ENCODE results near the gene ZG16B.

The ZG16B gene

GRCh38 chr16:2871926-2872325 lies 41.8 kb downstream of the ZG16B start:
- no peak for DNase-seq

GRCh38 chr16:2874032-2874911 lies 44.2 kb downstream of the ZG16B start:
- DNase-seq, result no peak

DNA sequence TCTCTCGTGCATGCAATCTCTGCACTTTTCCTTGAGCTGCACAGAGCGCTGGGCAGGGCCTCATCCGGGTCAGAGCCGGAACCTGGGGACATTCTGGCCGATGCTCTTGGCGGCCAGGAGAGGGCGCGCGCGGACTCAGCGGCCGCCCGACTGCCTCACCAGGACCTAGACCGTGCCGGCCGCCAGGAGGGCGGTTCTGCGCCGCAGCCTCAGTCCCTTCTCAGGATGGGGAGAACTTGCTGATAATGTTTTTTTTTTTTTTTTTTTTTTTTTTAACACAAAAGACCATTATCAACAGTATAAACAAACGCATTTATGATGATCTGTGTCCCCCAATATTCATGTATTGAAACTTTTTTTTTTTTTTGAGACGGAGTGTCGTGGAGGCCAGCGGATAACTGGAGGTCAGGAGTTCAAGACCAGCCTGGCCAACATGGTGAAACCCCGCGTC lies 44.8 kb downstream of the ZG16B start:
- DNase-seq, result peak; percentile 78

DNA sequence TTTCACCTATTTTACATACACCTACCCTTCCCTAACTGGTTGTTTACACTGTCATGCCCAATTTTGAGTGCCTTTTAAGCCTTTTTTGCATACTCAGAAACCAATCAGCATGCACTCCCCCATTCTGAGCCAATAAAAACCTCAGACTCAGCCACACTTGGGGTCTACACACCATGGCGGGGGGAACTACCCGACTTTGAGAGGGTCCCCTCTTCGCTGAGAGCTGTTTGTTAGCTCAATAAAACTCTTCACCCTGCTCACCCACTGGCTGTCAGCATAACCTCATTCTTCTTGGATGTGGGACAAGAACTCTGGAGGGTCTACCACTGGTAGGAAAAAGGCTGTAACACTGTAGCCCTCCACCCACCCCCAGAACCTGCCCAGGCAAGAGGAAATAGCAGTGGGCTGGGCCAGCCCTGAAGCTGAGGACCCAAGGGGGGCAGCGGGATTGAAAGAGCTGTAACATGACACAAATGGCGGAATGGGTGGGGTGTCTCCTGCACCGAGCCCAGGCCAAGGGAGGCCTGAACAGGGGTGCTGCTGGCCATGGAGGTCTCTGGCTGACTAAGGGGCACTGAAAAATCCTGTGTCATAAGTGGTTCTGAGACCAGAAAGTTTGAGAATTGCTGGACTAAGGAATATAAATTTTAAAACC lies 49.9 kb downstream of the ZG16B start:
- DNase-seq, result no peak
